Measurements from ENCODE around the gene CTSE.

DNA sequence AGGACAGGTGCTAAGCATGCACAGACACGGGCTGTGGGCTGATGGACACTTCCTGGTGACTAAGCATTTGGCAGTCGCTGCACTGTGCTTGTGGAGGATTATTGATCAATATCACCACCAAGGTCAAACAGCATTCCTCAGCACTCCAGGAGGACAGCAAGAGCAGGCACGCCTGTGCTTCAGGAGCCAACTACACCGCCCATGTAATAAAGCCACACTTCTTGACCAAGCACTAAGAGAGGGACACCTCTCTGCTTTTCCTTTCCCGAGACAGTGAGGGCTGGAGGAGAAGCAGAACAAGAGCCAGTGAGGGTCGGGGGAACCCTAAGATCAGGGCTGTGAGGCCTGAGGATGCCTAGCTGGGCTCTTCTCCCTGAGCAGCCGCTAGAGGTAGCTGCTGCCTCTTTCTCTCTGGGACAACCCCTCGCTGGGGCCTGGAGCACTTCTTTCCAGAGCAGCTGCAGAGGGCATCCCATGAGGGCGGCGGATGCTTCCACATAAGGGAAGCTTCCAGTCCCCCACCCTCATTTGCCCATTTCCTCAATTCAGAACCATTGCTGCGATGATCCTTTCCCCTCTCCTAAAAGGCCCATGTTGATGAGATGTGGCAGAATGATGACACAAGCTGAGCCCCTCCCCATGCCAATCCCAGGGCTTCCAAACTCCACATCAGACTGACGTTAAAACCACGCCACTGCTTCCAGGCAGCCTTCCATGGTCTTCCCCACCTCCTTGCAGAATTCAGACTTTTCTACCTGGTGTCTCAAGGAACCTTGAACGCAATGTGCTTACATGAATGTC is 39.6 kb downstream of the CTSE start:
- TF ChIP-seq, protein P1, sequence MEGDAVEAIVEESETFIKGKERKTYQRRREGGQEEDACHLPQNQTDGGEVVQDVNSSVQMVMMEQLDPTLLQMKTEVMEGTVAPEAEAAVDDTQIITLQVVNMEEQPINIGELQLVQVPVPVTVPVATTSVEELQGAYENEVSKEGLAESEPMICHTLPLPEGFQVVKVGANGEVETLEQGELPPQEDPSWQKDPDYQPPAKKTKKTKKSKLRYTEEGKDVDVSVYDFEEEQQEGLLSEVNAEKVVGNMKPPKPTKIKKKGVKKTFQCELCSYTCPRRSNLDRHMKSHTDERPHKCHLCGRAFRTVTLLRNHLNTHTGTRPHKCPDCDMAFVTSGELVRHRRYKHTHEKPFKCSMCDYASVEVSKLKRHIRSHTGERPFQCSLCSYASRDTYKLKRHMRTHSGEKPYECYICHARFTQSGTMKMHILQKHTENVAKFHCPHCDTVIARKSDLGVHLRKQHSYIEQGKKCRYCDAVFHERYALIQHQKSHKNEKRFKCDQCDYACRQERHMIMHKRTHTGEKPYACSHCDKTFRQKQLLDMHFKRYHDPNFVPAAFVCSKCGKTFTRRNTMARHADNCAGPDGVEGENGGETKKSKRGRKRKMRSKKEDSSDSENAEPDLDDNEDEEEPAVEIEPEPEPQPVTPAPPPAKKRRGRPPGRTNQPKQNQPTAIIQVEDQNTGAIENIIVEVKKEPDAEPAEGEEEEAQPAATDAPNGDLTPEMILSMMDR (conservative IDR thresholded peaks at IDR 0.05; ENCODE audit: low read depth in 2 of 2): peak; percentile 65 to 93
- TF ChIP-seq ZNF114 (CRISPR knock-in tag; IDR thresholded peaks at IDR 0.05) (no peak), EZH2 (IDR thresholded peaks at IDR 0.05; ENCODE audit: low read depth, unreplicated experiment) (no peak), JUNB (IDR thresholded peaks at IDR 0.05; ENCODE audit: unreplicated experiment) (no peak), POLR2AphosphoS5 (IDR thresholded peaks at IDR 0.05; ENCODE audit: low read depth) (no peak), EZH2phosphoT487 (IDR thresholded peaks at IDR 0.05; ENCODE audit: unreplicated experiment) (no peak), NANOG (IDR thresholded peaks at IDR 0.05; ENCODE audit: borderline replicate concordance) (no peak), CREB1 (CRISPR knock-in tag; IDR thresholded peaks at IDR 0.05; ENCODE audit: low read depth) (no peak)
- TF ChIP-seq, protein P2, sequence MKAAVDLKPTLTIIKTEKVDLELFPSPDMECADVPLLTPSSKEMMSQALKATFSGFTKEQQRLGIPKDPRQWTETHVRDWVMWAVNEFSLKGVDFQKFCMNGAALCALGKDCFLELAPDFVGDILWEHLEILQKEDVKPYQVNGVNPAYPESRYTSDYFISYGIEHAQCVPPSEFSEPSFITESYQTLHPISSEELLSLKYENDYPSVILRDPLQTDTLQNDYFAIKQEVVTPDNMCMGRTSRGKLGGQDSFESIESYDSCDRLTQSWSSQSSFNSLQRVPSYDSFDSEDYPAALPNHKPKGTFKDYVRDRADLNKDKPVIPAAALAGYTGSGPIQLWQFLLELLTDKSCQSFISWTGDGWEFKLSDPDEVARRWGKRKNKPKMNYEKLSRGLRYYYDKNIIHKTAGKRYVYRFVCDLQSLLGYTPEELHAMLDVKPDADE (IDR thresholded peaks at IDR 0.05): no peak
